HepG2 (cell line): ENCODE measurements around the gene ZNF546. TPM values are rescaled to one million over a fixed set of nuclear protein-coding genes. Genes with fewer than 3 reads are reported as not detected.

Experiments used
- ATF5 ChIP-seq: sonication (generic); formaldehyde crosslinking; IDR thresholded peaks from 2 replicates; pipeline ENCODE4 v1.4.0; 2020; ENCODE audit warnings: mild to moderate bottlenecking, low read depth, missing genetic modification reagents
- HDAC2 ChIP-seq: sonication (generic); formaldehyde crosslinking; IDR thresholded peaks from 2 replicates; pipeline ENCODE4 v1.4.0; 2020; ENCODE audit warnings: missing genetic modification reagents
- HNF4A ChIP-seq: sonication (generic); formaldehyde crosslinking; IDR thresholded peaks from 2 replicates; pipeline ENCODE4 v1.4.0; 2020; ENCODE audit warnings: missing genetic modification reagents
- KDM1A ChIP-seq: IDR thresholded peaks from 2 replicates; pipeline ENCODE4 v1.6.1; 2016; ENCODE audit warnings: missing compliant biosample characterization
- KDM2A ChIP-seq: sonication (generic); formaldehyde crosslinking; IDR thresholded peaks from 2 replicates; pipeline ENCODE4 v1.4.0; 2020; ENCODE audit warnings: low read depth, missing genetic modification reagents, borderline replicate concordance
- KDM5B ChIP-seq: sonication (generic); formaldehyde crosslinking; IDR thresholded peaks from 2 replicates; pipeline ENCODE4 v1.4.0; 2020; ENCODE audit warnings: missing genetic modification reagents, mild to moderate bottlenecking, borderline replicate concordance
- NR2C2 ChIP-seq: sonication (generic); formaldehyde crosslinking; IDR thresholded peaks from 2 replicates; pipeline ENCODE4 v1.4.0; 2020; ENCODE audit warnings: missing genetic modification reagents, mild to moderate bottlenecking, moderate library complexity, borderline replicate concordance
- PPARG ChIP-seq: conservative IDR thresholded peaks from 2 replicates; pipeline ENCODE4 v1.6.1; 2016; ENCODE audit warnings: missing biosample characterization, missing genetic modification reagents
- TIGD3 ChIP-seq: sonication (generic); formaldehyde crosslinking; IDR thresholded peaks from 2 replicates; pipeline ENCODE4 v1.5.1; 2020; ENCODE audit warnings: mild to moderate bottlenecking, missing genetic modification reagents, borderline replicate concordance
- TP53 ChIP-seq: sonication (generic); formaldehyde crosslinking; conservative IDR thresholded peaks from 2 replicates; pipeline ENCODE4 v1.4.0; 2020; ENCODE audit warnings: missing genetic modification reagents
- ZNF180 ChIP-seq: sonication (generic); formaldehyde crosslinking; IDR thresholded peaks from 2 replicates; pipeline ENCODE4 v1.4.0; 2020; ENCODE audit warnings: low read depth, missing genetic modification reagents, borderline replicate concordance
- ZNF232 ChIP-seq: sonication (generic); formaldehyde crosslinking; IDR thresholded peaks from 2 replicates; pipeline ENCODE4 v1.4.0; 2020; ENCODE audit warnings: missing genetic modification reagents, borderline replicate concordance
- ZNF280B ChIP-seq: sonication (generic); formaldehyde crosslinking; IDR thresholded peaks from 2 replicates; pipeline ENCODE4 v1.5.0; 2020; ENCODE audit warnings: missing genetic modification reagents, mild to moderate bottlenecking, borderline replicate concordance
- ZNF569 ChIP-seq: sonication (generic); formaldehyde crosslinking; IDR thresholded peaks from 2 replicates; pipeline ENCODE4 v1.5.0; 2020; ENCODE audit warnings: mild to moderate bottlenecking, missing genetic modification reagents, moderate library complexity, borderline replicate concordance
- ZNF775 ChIP-seq: sonication (generic); formaldehyde crosslinking; IDR thresholded peaks from 2 replicates; pipeline ENCODE4 v1.4.0; 2020; ENCODE audit warnings: missing genetic modification reagents, mild to moderate bottlenecking, moderate library complexity, borderline replicate concordance
- ZNF781 ChIP-seq: sonication (generic); formaldehyde crosslinking; IDR thresholded peaks from 2 replicates; pipeline ENCODE4 v1.5.1; 2020; ENCODE audit warnings: borderline replicate concordance, mild to moderate bottlenecking, missing genetic modification reagents; ENCODE audit errors: not compliant biosample characterization
- polyA plus RNA-seq, 8 experiments: library from polyadenylated mRNA; depleted of rRNA in 3 of 8; stranded (reverse) in 7 of 8; unstranded in 1 of 8; fragments of >200 nt; fragmentation: Illumina TruSeq in 4 of 8; extraction: Trizol in 4 of 8; gene quantifications; 2 replicates each; pipeline versions ENCODE4 v1.2.1 to v1.2.3, GENCODE V29; 2011 to 2016; ENCODE audit warnings: low read depth in 4 of 8, missing spikeins in 1 of 8, mixed read lengths in 1 of 8; ENCODE audit not compliant: insufficient read depth in 1 of 8
- total RNA-seq, 5 experiments: library from RNA; depleted of rRNA; stranded (reverse); fragments of >200 nt; fragmentation: Illumina TruSeq; extraction: Trizol; gene quantifications; 2 replicates each; pipeline ENCODE4 v1.2.3, GENCODE V29; 2016; ENCODE audit warnings: low read depth in 1 of 5
- TF ChIP-seq, protein P1 (sequence below): sonication (generic); formaldehyde crosslinking; conservative IDR thresholded peaks from 2 replicates; pipeline ENCODE4 v1.8.0; 2022; ENCODE audit warnings: mild to moderate bottlenecking, moderate library complexity, missing genetic modification reagents
- TF ChIP-seq, protein P2 (sequence below): sonication (generic); formaldehyde crosslinking; IDR thresholded peaks from 2 replicates; pipeline ENCODE4 v1.4.0; 2020; ENCODE audit warnings: low read depth, mild to moderate bottlenecking, missing genetic modification reagents
- TF ChIP-seq, protein P3 (sequence below): sonication (generic); formaldehyde crosslinking; IDR thresholded peaks from 2 replicates; pipeline ENCODE4 v1.5.0; 2020; ENCODE audit warnings: missing genetic modification reagents

Gene ZNF546
- total and polyA plus RNA-seq, 2 of the 13 experiments (the other 11 are each of a cell fraction or from before 2014, with no cell fraction given), result 2.2 to 4.1 TPM

DNA sequence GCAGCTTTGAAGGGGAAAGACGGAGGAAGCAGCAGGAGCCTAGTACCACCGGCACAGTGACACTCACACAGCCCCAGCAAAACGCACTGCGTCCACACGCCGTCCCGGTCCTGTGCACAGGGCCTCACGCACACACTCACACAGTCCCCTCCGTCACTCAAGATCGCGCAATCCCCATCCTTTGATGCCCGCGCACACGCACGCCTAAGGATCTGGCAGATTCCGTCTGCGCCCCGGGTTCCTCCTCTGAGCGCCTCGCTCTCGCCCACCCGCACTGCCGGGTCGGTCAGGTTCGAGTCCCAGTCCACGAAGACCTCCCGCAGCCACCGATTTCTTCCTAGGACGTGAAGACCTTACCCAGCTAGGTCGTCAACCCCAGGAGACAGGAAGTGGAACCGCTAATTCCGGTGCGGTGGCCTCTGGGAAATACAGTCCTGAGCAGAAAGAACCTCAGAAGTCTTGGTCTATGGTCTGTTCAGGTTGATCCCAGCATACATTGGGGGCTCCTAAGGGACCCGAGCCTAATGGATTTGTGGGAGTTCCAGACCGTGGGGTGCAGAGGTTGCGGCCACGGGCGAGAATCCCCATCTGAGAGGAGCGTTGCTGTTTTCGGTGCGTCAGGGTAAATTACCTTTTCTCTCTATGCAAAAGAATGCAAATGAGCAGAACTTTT, 59.1 kb downstream of the ZNF546 start, which contains the start of gene ZNF780B (continued):
- TF ChIP-seq HDAC2, result 0 out of 2 replicates have a peak, but pooled peaks have one; percentile 15
- no peak for TF ChIP-seq ZNF569 (CRISPR knock-in tag)
- TF ChIP-seq, protein P1, sequence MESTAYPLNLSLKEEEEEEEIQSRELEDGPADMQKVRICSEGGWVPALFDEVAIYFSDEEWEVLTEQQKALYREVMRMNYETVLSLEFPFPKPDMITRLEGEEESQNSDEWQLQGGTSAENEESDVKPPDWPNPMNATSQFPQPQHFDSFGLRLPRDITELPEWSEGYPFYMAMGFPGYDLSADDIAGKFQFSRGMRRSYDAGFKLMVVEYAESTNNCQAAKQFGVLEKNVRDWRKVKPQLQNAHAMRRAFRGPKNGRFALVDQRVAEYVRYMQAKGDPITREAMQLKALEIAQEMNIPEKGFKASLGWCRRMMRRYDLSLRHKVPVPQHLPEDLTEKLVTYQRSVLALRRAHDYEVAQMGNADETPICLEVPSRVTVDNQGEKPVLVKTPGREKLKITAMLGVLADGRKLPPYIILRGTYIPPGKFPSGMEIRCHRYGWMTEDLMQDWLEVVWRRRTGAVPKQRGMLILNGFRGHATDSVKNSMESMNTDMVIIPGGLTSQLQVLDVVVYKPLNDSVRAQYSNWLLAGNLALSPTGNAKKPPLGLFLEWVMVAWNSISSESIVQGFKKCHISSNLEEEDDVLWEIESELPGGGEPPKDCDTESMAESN (CRISPR knock-in tag), result peak; percentile 43; the same call in 1 of the 2 replicates
- TF ChIP-seq PPARG (CRISPR knock-in tag), result 0 out of 2 replicates have a peak, but pooled peaks have one; percentile 15
- peak; percentile 37; the same call in 1 of the 2 replicates for TF ChIP-seq HNF4A (CRISPR knock-in tag)
- TF ChIP-seq KDM2A (CRISPR knock-in tag), result peak; percentile 96
- TF ChIP-seq, protein P2, sequence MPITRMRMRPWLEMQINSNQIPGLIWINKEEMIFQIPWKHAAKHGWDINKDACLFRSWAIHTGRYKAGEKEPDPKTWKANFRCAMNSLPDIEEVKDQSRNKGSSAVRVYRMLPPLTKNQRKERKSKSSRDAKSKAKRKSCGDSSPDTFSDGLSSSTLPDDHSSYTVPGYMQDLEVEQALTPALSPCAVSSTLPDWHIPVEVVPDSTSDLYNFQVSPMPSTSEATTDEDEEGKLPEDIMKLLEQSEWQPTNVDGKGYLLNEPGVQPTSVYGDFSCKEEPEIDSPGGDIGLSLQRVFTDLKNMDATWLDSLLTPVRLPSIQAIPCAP (CRISPR knock-in tag), result no peak
- TF ChIP-seq, protein P3, sequence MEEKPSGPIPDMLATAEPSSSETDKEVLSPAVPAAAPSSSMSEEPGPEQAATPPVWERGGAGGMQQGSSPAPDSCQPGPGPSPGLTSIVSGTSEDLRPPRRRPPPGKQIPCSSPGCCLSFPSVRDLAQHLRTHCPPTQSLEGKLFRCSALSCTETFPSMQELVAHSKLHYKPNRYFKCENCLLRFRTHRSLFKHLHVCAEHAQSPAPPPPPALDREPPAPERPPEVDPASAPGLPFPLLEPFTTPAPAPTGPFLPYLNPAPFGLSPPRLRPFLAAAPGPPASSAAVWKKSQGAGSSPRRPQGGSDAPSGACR (CRISPR knock-in tag), result 0 out of 2 replicates have a peak, but pooled peaks have one; percentile 53
- 0 out of 2 replicates have a peak, but pooled peaks have one; percentile 79 for TF ChIP-seq TIGD3 (CRISPR knock-in tag)
- peak; percentile 55; the same call in 1 of the 2 replicates for TF ChIP-seq ZNF232
- peak; percentile 98 for TF ChIP-seq NR2C2 (CRISPR knock-in tag)
- TF ChIP-seq ZNF280B (CRISPR knock-in tag), result no peak; the same call in 1 of the 2 replicates
- TF ChIP-seq ZNF775 (CRISPR knock-in tag), result no peak
- TF ChIP-seq KDM1A (CRISPR knock-in tag), result no peak
- TF ChIP-seq ATF5 (CRISPR knock-in tag), result no peak
- peak; percentile 82; the same call in 1 of the 2 replicates for TF ChIP-seq KDM5B
- TF ChIP-seq ZNF781, result peak; percentile 83
- no peak for TF ChIP-seq TP53 (CRISPR knock-in tag)
- TF ChIP-seq ZNF180, result no peak
